IMR-90 (cell line): Measurements from ENCODE around the gene STAT5B. TPM values are rescaled to one million over a fixed set of nuclear protein-coding genes. Genes with fewer than 3 reads are reported as not detected.

Experiments used
- ATAC-seq: fragments of 200-7000 bp; cut with Tn5 transposase; 2 replicates; pipeline ENCODE4 v1.9.1; 2020; ENCODE audit warnings: low read depth, mild to moderate bottlenecking, moderate library complexity
- BruUV-seq: library from RNA; stranded (reverse); fragments of 400-500 nt; replicated peaks from 2 replicates; lab custom pipeline; 2021; lab: Mats Ljungman, UMichigan
- CTCF ChIA-PET: fragments of 300-600 bp; formaldehyde crosslinking; extraction: SDS; loops from one replicate; lab custom pipeline; 2021; ENCODE audit warnings: antibody characterized with exemption; lab: Yijun Ruan, JAX
- POLR2A ChIA-PET: fragments of 300-600 bp; sonication (Branson Sonifier 250); formaldehyde crosslinking; loops from one replicate; lab custom pipeline; 2022; ENCODE audit warnings: antibody characterized with exemption; ENCODE audit not compliant: unreplicated experiment; lab: Charles Lee
- DNase-seq: peaks from one replicate; pipeline ENCODE4 v3.0.0; 2013
- H2AFZ ChIP-seq: replicated peaks from 2 replicates; pipeline ENCODE3; 2013; ENCODE audit warnings: low read length, mild to moderate bottlenecking; ENCODE audit not compliant: poor library complexity
- H2AK5ac ChIP-seq: 2 replicates; pipeline ENCODE4 v1.6.1; 2013; ENCODE audit warnings: low read depth, low read length, inconsistent platforms
- H2AK9ac ChIP-seq: replicated peaks from 2 replicates; pipeline ENCODE3; 2013; ENCODE audit warnings: mild to moderate bottlenecking, low read depth, low read length, moderate library complexity; ENCODE audit not compliant: poor library complexity
- H2BK120ac ChIP-seq: 2 replicates; pipeline ENCODE4 v1.6.1; 2013; ENCODE audit warnings: low read depth, low read length, inconsistent platforms
- H2BK15ac ChIP-seq: 3 replicates; pipeline ENCODE4 v1.6.1; 2013; ENCODE audit warnings: low read depth, low read length, inconsistent platforms
- H2BK20ac ChIP-seq: 2 replicates; pipeline ENCODE4 v1.6.1; 2013; ENCODE audit warnings: low read depth, mild to moderate bottlenecking, inconsistent platforms, low read length, moderate library complexity
- H2BK5ac ChIP-seq: 2 replicates; pipeline ENCODE4 v1.6.1; 2013; ENCODE audit warnings: mild to moderate bottlenecking, low read depth, low read length, inconsistent platforms; ENCODE audit not compliant: poor library complexity, severe bottlenecking
- H3K14ac ChIP-seq: replicated peaks from 2 replicates; pipeline ENCODE4 v1.6.1; 2013; ENCODE audit warnings: low read depth, low read length, inconsistent platforms
- H3K18ac ChIP-seq: 2 replicates; pipeline ENCODE4 v1.6.1; 2013; ENCODE audit warnings: low read depth, low read length, control low read depth
- H3K23ac ChIP-seq: 2 replicates; pipeline ENCODE4 v1.6.1; 2013; ENCODE audit warnings: low read depth, low read length, inconsistent platforms
- H3K27ac ChIP-seq: 2 replicates; pipeline ENCODE4 v1.5.1; 2013; ENCODE audit warnings: mild to moderate bottlenecking, control low read depth, low read length; ENCODE audit not compliant: insufficient read depth
- H3K27me3 ChIP-seq: 2 replicates; pipeline ENCODE4 v1.6.1; 2013; ENCODE audit warnings: low read length; ENCODE audit not compliant: control insufficient read depth, insufficient read depth
- H3K36me3 ChIP-seq: 2 replicates; pipeline ENCODE4 v1.6.1; 2013; ENCODE audit warnings: low read length, mixed read lengths; ENCODE audit not compliant: control insufficient read depth, insufficient read depth
- H3K4ac ChIP-seq: 2 replicates; pipeline ENCODE4 v1.6.1; 2013; ENCODE audit warnings: low read depth, low read length, inconsistent platforms
- H3K4me1 ChIP-seq: 2 replicates; pipeline ENCODE4 v1.6.1; 2013; ENCODE audit warnings: low read length, mixed read lengths; ENCODE audit not compliant: control insufficient read depth, insufficient read depth
- H3K4me2 ChIP-seq: 2 replicates; pipeline ENCODE4 v1.6.1; 2013; ENCODE audit warnings: low read depth, mild to moderate bottlenecking, control low read depth, low read length, moderate library complexity
- H3K4me3 ChIP-seq: 2 replicates; pipeline ENCODE4 v1.5.1; 2013; ENCODE audit warnings: low read depth, mild to moderate bottlenecking, control low read depth, low read length, moderate library complexity; ENCODE audit not compliant: insufficient read depth
- H3K56ac ChIP-seq: 2 replicates; pipeline ENCODE4 v1.6.1; 2013; ENCODE audit warnings: low read length, inconsistent platforms; ENCODE audit not compliant: insufficient read depth; ENCODE audit errors: extremely low read depth
- H3K79me1 ChIP-seq, 2 experiments: 2 replicates each; pipeline ENCODE4 v1.6.1; 2013; ENCODE audit warnings: low read length in 2 of 2, inconsistent platforms in 1 of 2, low read depth in 1 of 2
- H3K9ac ChIP-seq: 2 replicates; pipeline ENCODE4 v1.6.1; 2013; ENCODE audit warnings: low read depth, low read length, control low read depth
- H3K9me1 ChIP-seq: 2 replicates; pipeline ENCODE4 v1.6.1; 2013; ENCODE audit warnings: low read length, inconsistent platforms; ENCODE audit not compliant: insufficient read depth
- H3K9me3 ChIP-seq: 2 replicates; pipeline ENCODE4 v1.6.1; 2013; ENCODE audit warnings: low read length; ENCODE audit not compliant: control insufficient read depth, insufficient read depth
- H4K20me1 ChIP-seq: 2 replicates; pipeline ENCODE4 v1.6.1; 2013; ENCODE audit warnings: low read length, inconsistent platforms; ENCODE audit not compliant: insufficient read depth
- H4K5ac ChIP-seq: 2 replicates; pipeline ENCODE4 v1.6.1; 2013; ENCODE audit warnings: mild to moderate bottlenecking, low read depth, low read length, control low read depth
- H4K8ac ChIP-seq, 2 experiments: 2 replicates each; pipeline ENCODE4 v1.6.1; 2013; ENCODE audit warnings: low read depth in 2 of 2, low read length in 2 of 2, control low read depth in 1 of 2, inconsistent platforms in 1 of 2
- H4K91ac ChIP-seq: 2 replicates; pipeline ENCODE4 v1.6.1; 2013; ENCODE audit warnings: low read depth, low read length, inconsistent platforms; ENCODE audit not compliant: insufficient read depth
- BHLHE40 ChIP-seq: fragments of 150-350 bp; IDR thresholded peaks from 2 replicates; pipeline ENCODE4 v1.6.1; 2016; ENCODE audit warnings: mild to moderate bottlenecking, low read depth, low read length
- CEBPB ChIP-seq: IDR thresholded peaks from 2 replicates; pipeline ENCODE4 v1.6.1; 2012; ENCODE audit warnings: low read depth, low read length, improper control_type of control experiment
- CHD1 ChIP-seq: IDR thresholded peaks from 2 replicates; pipeline ENCODE4 v1.6.1; 2012; ENCODE audit warnings: low read depth, low read length, improper control_type of control experiment
- CTCF ChIP-seq: conservative IDR thresholded peaks from 2 replicates; pipeline ENCODE4 v1.5.1; 2012; ENCODE audit warnings: mild to moderate bottlenecking, low read depth, low read length, improper control_type of control experiment
- ELK1 ChIP-seq: fragments of 150-350 bp; IDR thresholded peaks from 2 replicates; pipeline ENCODE4 v1.6.1; 2016; ENCODE audit warnings: low read depth, mild to moderate bottlenecking, low read length, moderate library complexity, borderline replicate concordance
- FOS ChIP-seq: fragments of 150-350 bp; IDR thresholded peaks from 2 replicates; pipeline ENCODE4 v1.6.1; 2016; ENCODE audit warnings: low read depth, low read length
- MAFK ChIP-seq: IDR thresholded peaks from 2 replicates; pipeline ENCODE4 v1.6.1; 2012; ENCODE audit warnings: low read depth, low read length, improper control_type of control experiment
- MAZ ChIP-seq: IDR thresholded peaks from 2 replicates; pipeline ENCODE4 v1.6.1; 2012; ENCODE audit warnings: low read depth, mild to moderate bottlenecking, low read length, improper control_type of control experiment, moderate library complexity, borderline replicate concordance
- MXI1 ChIP-seq: IDR thresholded peaks from 2 replicates; pipeline ENCODE4 v1.6.1; 2012; ENCODE audit warnings: low read depth, mild to moderate bottlenecking, low read length, moderate library complexity, borderline replicate concordance
- NFE2L2 ChIP-seq: fragments of 150-350 bp; IDR thresholded peaks from 2 replicates; pipeline ENCODE4 v1.6.1; 2016; ENCODE audit warnings: low read depth, mild to moderate bottlenecking, low read length
- POLR2A ChIP-seq: IDR thresholded peaks from 2 replicates; pipeline ENCODE4 v1.6.1; 2012; ENCODE audit warnings: mild to moderate bottlenecking, low read depth, low read length
- RAD21 ChIP-seq: IDR thresholded peaks from 2 replicates; pipeline ENCODE4 v1.6.1; 2012; ENCODE audit warnings: low read length, improper control_type of control experiment
- RCOR1 ChIP-seq: IDR thresholded peaks from 2 replicates; pipeline ENCODE4 v1.6.1; 2012; ENCODE audit warnings: mild to moderate bottlenecking, low read length, improper control_type of control experiment; ENCODE audit not compliant: insufficient replicate concordance
- RFX5 ChIP-seq: IDR thresholded peaks from 2 replicates; pipeline ENCODE4 v1.8.0; 2012; ENCODE audit warnings: low read depth, mild to moderate bottlenecking, low read length, moderate library complexity
- SMC3 ChIP-seq: fragments of 150-350 bp; IDR thresholded peaks from 2 replicates; pipeline ENCODE4 v1.6.1; 2016; ENCODE audit warnings: low read depth, mild to moderate bottlenecking, antibody characterized with exemption, low read length, moderate library complexity
- USF2 ChIP-seq: fragments of 150-350 bp; IDR thresholded peaks from 2 replicates; pipeline ENCODE4 v1.6.1; 2017; ENCODE audit warnings: mild to moderate bottlenecking, antibody characterized with exemption, low read length, low read depth
- WGBS, 2 experiments: methylation state at CpG; one replicate each; pipeline versions ENCODE4 v1.1.5 to v1.1.7; 2013; ENCODE audit warnings: missing lambda C conversion rate in 2 of 2; ENCODE audit not compliant: insufficient read length in 1 of 2; ENCODE audit errors: extremely low coverage in 2 of 2; 5-methylcytosine and 5-hydroxymethylcytosine counted together
- dilution Hi-C: fragments of 300-500 bp; cut with HindIII; formaldehyde crosslinking; loops from one replicate; pipeline ENCODE4 v1.14.3; 2018; ENCODE audit warnings: low sequenced_read_pairs; ENCODE audit not compliant: unreplicated experiment
- in situ Hi-C: fragments of 300-500 bp; cut with MboI; formaldehyde crosslinking; loops from 3 replicates; pipeline ENCODE4 v1.14.3; 2019; ENCODE audit warnings: low sequenced_read_pairs, inconsistent platforms, mixed read lengths
- intact Hi-C: fragments of 100-400 bp; cut with micrococcal nuclease; formaldehyde crosslinking; loops from 2 replicates; pipeline ENCODE4 v1.10.0; 2022
- polyA plus RNA-seq, 3 experiments: library from polyadenylated mRNA; depleted of rRNA; stranded (reverse); fragments of >200 nt; gene quantifications; 2 replicates each; pipeline ENCODE4 v1.2.3, GENCODE V29; 2012; ENCODE audit warnings: low replicate concordance in 1 of 3
- total RNA-seq: library from RNA; depleted of rRNA; stranded (reverse); fragments of >200 nt; gene quantifications from 2 replicates; pipeline ENCODE4 v1.2.3, GENCODE V29; 2012

The STAT5B gene
- total and polyA plus RNA-seq, 2 of the 4 experiments (the other 2 are of a cell fraction): 24.4 to 29.6 TPM

- in situ Hi-C loops (no loop called here), intact Hi-C loops (loop anchor here (2.0 kb wide), 1 partner anchor 88 kb away; no protein-coding TSS in a partner anchor), dilution Hi-C loops (no loop called here)
- no peak overlapping the region for H2BK20ac ChIP-seq
- peaks cover 28% of the 10 kb centered on the region for H3K36me3 ChIP-seq
- H3K4me3 ChIP-seq: no peak overlapping the region
- no peak overlapping the region for H2BK15ac ChIP-seq
- H2AK9ac ChIP-seq: peak overlapping the region; percentile 18
- H3K79me1 ChIP-seq: 0 out of 4 replicates have a peak, but pooled peaks cover 0 to 8% of the 10 kb centered on the region in 2 experiments
- no TSS peak for BruUV-seq
- CTCF ChIA-PET: interaction anchor here (0.7 kb wide), 1 partner anchor 51 kb away, joined by 3 read pairs; no protein-coding TSS in a partner anchor
- no peaks in the 10 kb centered on the region for H3K27me3 ChIP-seq
- no peaks in the 10 kb centered on the region for H3K9me1 ChIP-seq
- no peak overlapping the region for H3K56ac ChIP-seq
- no peaks in the 10 kb centered on the region for H3K9me3 ChIP-seq
- H2AFZ ChIP-seq: no peak overlapping the region
- no peak overlapping the region for H3K18ac ChIP-seq
- H3K23ac ChIP-seq: no peak overlapping the region
- WGBS, 2 experiments: no CpG with 5 or more reads among the region's 9 CpGs
- ATAC-seq: no peak
- no peak overlapping the region for H3K9ac ChIP-seq
- TF ChIP-seq USF2: no peak
- no peak for TF ChIP-seq RAD21
- no peak for TF ChIP-seq ELK1
- no peak for TF ChIP-seq CHD1
- TF ChIP-seq MAFK: no peak
- no peak for TF ChIP-seq MXI1
- no peak for TF ChIP-seq NFE2L2
- TF ChIP-seq MAZ: no peak
- TF ChIP-seq FOS: no peak
- TF ChIP-seq RFX5: no peak
- TF ChIP-seq POLR2A: no peak
- TF ChIP-seq SMC3: no peak
- TF ChIP-seq BHLHE40: no peak
- no peak for TF ChIP-seq RCOR1
- no peak for TF ChIP-seq CTCF
- no peak for TF ChIP-seq CEBPB
- H3K27ac ChIP-seq: peak overlapping the region; percentile 45; the same call in 1 of the 2 replicates
- peak overlapping the region; percentile 9 for H2BK5ac ChIP-seq
- H4K8ac ChIP-seq: peak overlapping the region in 1 of 2 experiments; percentile 37; a peak in 1 of 4 replicates
- peaks cover 11% of the 10 kb centered on the region for H3K4me1 ChIP-seq
- POLR2A ChIA-PET: no interaction called here
- no peaks in the 10 kb centered on the region for H4K20me1 ChIP-seq
- H2BK120ac ChIP-seq: no peak overlapping the region
- no peak overlapping the region for H4K5ac ChIP-seq
- H2AK5ac ChIP-seq: peak overlapping the region; percentile 56
- no peak overlapping the region for H3K14ac ChIP-seq
- H3K4ac ChIP-seq: no peak overlapping the region
- no peak for DNase-seq
- no peak overlapping the region for H4K91ac ChIP-seq
- no peak overlapping the region for H3K4me2 ChIP-seq
These were observed 34.6 kb upstream of the STAT5B start for GRCh38 chr17:42310787-42311215.
